ENCODE results near the gene CHRNA10. TPM values are rescaled to one million over a fixed set of nuclear protein-coding genes. Genes with fewer than 3 reads are reported as not detected.

Gene CHRNA10
- total RNA-seq, 2 donors from 2014 or later = 1.0 TPM; not detected in 1

GRCh38 chr11:3622521-3622920, 48.7 kb downstream of the CHRNA10 start:
- DNase-seq (ENCODE audit: low spot score) = no peak
- H3K27ac ChIP-seq = no peak overlapping the region
- no peak overlapping the region for H3K4me3 ChIP-seq

GRCh38 chr11:3617990-3618389, 53.2 kb downstream of the CHRNA10 start:
- Histone ChIP-seq H3K4me3 (no peak overlapping the region), H3K4me1 (peaks cover 0 to 6% of the 10 kb centered on the region in 2 donors), H3K27ac (no peak overlapping the region), H3K36me3 (no peaks in the 10 kb centered on the region), H3K27me3 (no peaks in the 10 kb centered on the region), H3K9me3 (no peaks in the 10 kb centered on the region)
- TF ChIP-seq, protein P1, sequence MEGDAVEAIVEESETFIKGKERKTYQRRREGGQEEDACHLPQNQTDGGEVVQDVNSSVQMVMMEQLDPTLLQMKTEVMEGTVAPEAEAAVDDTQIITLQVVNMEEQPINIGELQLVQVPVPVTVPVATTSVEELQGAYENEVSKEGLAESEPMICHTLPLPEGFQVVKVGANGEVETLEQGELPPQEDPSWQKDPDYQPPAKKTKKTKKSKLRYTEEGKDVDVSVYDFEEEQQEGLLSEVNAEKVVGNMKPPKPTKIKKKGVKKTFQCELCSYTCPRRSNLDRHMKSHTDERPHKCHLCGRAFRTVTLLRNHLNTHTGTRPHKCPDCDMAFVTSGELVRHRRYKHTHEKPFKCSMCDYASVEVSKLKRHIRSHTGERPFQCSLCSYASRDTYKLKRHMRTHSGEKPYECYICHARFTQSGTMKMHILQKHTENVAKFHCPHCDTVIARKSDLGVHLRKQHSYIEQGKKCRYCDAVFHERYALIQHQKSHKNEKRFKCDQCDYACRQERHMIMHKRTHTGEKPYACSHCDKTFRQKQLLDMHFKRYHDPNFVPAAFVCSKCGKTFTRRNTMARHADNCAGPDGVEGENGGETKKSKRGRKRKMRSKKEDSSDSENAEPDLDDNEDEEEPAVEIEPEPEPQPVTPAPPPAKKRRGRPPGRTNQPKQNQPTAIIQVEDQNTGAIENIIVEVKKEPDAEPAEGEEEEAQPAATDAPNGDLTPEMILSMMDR (IDR thresholded peaks at IDR 0.05) = no peak
- DNase-seq (ENCODE audit: low spot score) = no peak

More at GRCh38 chr11:3622521-3622920, 48.7 kb downstream of the CHRNA10 start:
- Histone ChIP-seq H3K9me3 (no peaks in the 10 kb centered on the region), H3K36me3 (no peaks in the 10 kb centered on the region), H3K4me1 (no peaks in the 10 kb centered on the region), H3K27me3 (no peaks in the 10 kb centered on the region)
- TF ChIP-seq, protein P1 (IDR thresholded peaks at IDR 0.05) = no peak

- DNase-seq (ENCODE audit: low spot score) = no peak
These were observed 54.3 kb downstream of the CHRNA10 start for GRCh38 chr11:3616721-3617460.

DNA sequence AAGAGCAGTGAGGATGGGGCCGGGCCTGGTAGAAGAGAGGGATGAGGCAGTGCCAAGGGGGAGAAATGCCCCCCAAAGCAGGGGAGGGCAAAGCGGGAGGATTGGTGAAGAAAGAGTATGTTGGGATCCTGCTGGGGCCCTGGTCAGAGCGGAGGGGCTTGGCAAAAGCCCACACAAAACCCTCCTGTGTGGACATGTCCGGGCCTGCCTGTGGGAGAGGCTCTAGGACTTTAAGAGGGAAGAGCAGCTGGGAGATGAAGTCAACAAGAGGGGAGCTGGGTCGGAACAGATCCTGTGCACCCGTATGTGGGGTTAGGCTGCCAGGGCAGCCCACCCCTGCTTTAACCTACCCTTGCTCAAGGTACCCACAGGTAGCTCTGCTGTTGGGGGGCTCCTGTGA, 55.2 kb downstream of the CHRNA10 start:
- H3K4me3 ChIP-seq = no peak overlapping the region
- H3K27me3 ChIP-seq = no peaks in the 10 kb centered on the region
- no peak overlapping the region for H3K27ac ChIP-seq
- no peaks in the 10 kb centered on the region for H3K36me3 ChIP-seq
- TF ChIP-seq, protein P1 (IDR thresholded peaks at IDR 0.05) = no peak
- no peaks in the 10 kb centered on the region for H3K9me3 ChIP-seq
- peaks cover 0 to 6% of the 10 kb centered on the region in 2 donors for H3K4me1 ChIP-seq
- DNase-seq (ENCODE audit: low spot score) = no peak

More at GRCh38 chr11:3616721-3617460, 54.3 kb downstream of the CHRNA10 start:
- Histone ChIP-seq H3K27me3 (no peaks in the 10 kb centered on the region), H3K4me3 (no peak overlapping the region), H3K36me3 (no peaks in the 10 kb centered on the region), H3K9me3 (no peaks in the 10 kb centered on the region), H3K27ac (no peak overlapping the region), H3K4me1 (peaks cover 0 to 6% of the 10 kb centered on the region in 2 donors)
- TF ChIP-seq, protein P1 (IDR thresholded peaks at IDR 0.05) = no peak

Other genes starting within 250 kb of the CHRNA10 start
- gene ART5, start 29.4 kb downstream of the CHRNA10 start, total RNA-seq = 1 to 10 TPM in 1 of 2 donors, under 1 TPM in 1; 0.86 to 1.1 TPM
- not detected for gene ART1, start 26.3 kb downstream of the CHRNA10 start, total RNA-seq
- 10 to 100 TPM; 58.8 to 94.5 TPM for gene NUP98, start 126.2 kb upstream of the CHRNA10 start, total RNA-seq
- 10 to 100 TPM; 10.8 to 14.9 TPM for gene PGAP2, start 137.2 kb upstream of the CHRNA10 start, total RNA-seq
- gene RHOG, start 169.6 kb upstream of the CHRNA10 start, total RNA-seq = 10 to 100 TPM; 20.1 to 48.9 TPM
- 10 to 100 TPM; 15.4 to 16.6 TPM for gene STIM1, start 184.3 kb upstream of the CHRNA10 start, total RNA-seq

All from right atrium auricular region (tissue), 2 donors.